DND-41 (cell line): ENCODE data around the gene TCP11L1.

Source experiments
- ATAC-seq: fragments of 200-7000 bp; cut with Tn5 transposase; 3 replicates; pipeline ENCODE4 v1.9.1; 2021; ENCODE audit warnings: low read depth; ENCODE audit not compliant: insufficient read depth
- DNase-seq: peaks from one replicate; pipeline ENCODE4 v3.0.0-alpha.2; 2020
- H2AFZ ChIP-seq: 2 replicates; pipeline ENCODE4 v1.6.0; 2012; ENCODE audit warnings: low read depth, low read length
- H3K27ac ChIP-seq: 2 replicates; pipeline ENCODE4 v1.5.1; 2012; ENCODE audit warnings: low read length, inconsistent platforms
- H3K27me3 ChIP-seq: fragments of 200-600 bp; sonication (generic); 2 replicates; pipeline ENCODE4 v1.6.0; 2012; ENCODE audit warnings: low read length, mild to moderate bottlenecking, inconsistent platforms; ENCODE audit not compliant: insufficient read depth, poor library complexity
- H3K36me3 ChIP-seq: 2 replicates; pipeline ENCODE4 v1.5.1; 2012; ENCODE audit warnings: low read length, inconsistent platforms; ENCODE audit not compliant: insufficient read depth
- H3K4me1 ChIP-seq: 2 replicates; pipeline ENCODE4 v1.5.1; 2012; ENCODE audit warnings: mild to moderate bottlenecking, low read length; ENCODE audit not compliant: insufficient read depth
- H3K4me2 ChIP-seq: 2 replicates; pipeline ENCODE4 v1.6.0; 2012; ENCODE audit warnings: mild to moderate bottlenecking, moderate library complexity, low read length, inconsistent platforms; ENCODE audit not compliant: insufficient read depth
- H3K4me3 ChIP-seq, 2 experiments: fragments of 200-600 bp in 1 of 2; shearing (Covaris generic) in 1 of 2; 2 replicates each; pipeline ENCODE4 v1.5.1; 2012 to 2016; ENCODE audit warnings: inconsistent platforms in 2 of 2, low read length in 2 of 2, mild to moderate bottlenecking in 2 of 2, low read depth in 1 of 2, moderate library complexity in 1 of 2
- H3K79me2 ChIP-seq: 2 replicates; pipeline ENCODE4 v1.6.0; 2012; ENCODE audit warnings: low read length, inconsistent platforms; ENCODE audit not compliant: insufficient read depth
- H3K9ac ChIP-seq: 2 replicates; pipeline ENCODE4 v1.6.0; 2012; ENCODE audit warnings: low read depth, mild to moderate bottlenecking, inconsistent platforms, low read length, moderate library complexity
- H3K9me3 ChIP-seq: 2 replicates; pipeline ENCODE4 v1.5.1; 2012; ENCODE audit warnings: low read length, moderate library complexity, mild to moderate bottlenecking, inconsistent platforms; ENCODE audit not compliant: insufficient read depth, severe bottlenecking
- H4K20me1 ChIP-seq: 2 replicates; pipeline ENCODE4 v1.6.0; 2012; ENCODE audit warnings: low read length; ENCODE audit not compliant: insufficient read depth
- EZH2 ChIP-seq: IDR thresholded peaks from 3 replicates; pipeline ENCODE4 v1.6.1; 2012; ENCODE audit warnings: borderline replicate concordance, low read depth, mild to moderate bottlenecking, moderate library complexity, low read length, inconsistent platforms; ENCODE audit not compliant: severe bottlenecking
- TF ChIP-seq, protein P1 (sequence below): IDR thresholded peaks from 2 replicates; pipeline ENCODE4 v1.5.1; 2012; ENCODE audit warnings: borderline replicate concordance, low read length, moderate library complexity, mild to moderate bottlenecking; ENCODE audit not compliant: poor library complexity, severe bottlenecking; ENCODE audit errors: extremely low read depth

The TCP11L1 gene, protein sequence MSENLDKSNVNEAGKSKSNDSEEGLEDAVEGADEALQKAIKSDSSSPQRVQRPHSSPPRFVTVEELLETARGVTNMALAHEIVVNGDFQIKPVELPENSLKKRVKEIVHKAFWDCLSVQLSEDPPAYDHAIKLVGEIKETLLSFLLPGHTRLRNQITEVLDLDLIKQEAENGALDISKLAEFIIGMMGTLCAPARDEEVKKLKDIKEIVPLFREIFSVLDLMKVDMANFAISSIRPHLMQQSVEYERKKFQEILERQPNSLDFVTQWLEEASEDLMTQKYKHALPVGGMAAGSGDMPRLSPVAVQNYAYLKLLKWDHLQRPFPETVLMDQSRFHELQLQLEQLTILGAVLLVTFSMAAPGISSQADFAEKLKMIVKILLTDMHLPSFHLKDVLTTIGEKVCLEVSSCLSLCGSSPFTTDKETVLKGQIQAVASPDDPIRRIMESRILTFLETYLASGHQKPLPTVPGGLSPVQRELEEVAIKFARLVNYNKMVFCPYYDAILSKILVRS

DNA sequence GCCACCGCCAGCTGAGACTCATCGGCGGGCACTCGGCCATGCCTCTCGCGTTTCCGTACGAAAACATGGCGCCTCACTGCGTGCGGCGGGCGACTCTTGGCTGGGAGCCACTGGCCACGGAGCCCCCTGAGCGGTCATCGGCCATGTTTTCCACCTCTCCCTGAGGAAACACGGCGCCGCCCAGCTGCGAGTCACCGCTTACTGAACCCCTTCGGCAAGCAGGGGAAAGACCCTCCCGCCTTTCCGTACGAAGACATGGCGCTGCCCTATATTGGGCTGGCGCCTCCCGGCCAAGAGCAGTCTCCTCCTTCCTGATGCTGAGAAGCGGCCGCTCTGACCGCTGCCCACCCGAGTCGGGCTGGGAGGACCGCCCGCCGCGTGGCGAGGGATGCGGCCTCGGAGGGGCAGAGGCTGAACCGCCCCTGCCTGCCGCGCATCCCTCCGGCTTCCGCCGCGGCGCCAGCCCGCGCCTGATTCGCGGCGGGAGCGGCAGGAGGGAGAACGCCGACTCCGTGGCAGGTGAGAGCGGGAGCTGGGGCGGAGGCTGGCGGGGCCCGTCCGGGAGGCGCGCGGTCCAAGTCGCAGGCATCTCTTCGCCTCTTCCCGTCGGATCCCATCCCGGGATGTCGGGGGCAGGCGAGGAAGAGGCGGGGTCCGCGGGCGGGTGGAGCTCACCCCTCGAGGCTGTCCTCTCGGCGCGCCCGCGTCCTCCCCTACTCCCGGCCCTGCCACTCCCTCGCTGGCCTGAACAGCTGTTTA is at the start of gene TCP11L1:
Gene TCP11L1 (plus strand): TSS at position 299 of the 759 bp plus-strand sequence. CDS start 4,202 bp downstream, outside the sequence.
- peak; percentile 91 for ATAC-seq

DNA sequence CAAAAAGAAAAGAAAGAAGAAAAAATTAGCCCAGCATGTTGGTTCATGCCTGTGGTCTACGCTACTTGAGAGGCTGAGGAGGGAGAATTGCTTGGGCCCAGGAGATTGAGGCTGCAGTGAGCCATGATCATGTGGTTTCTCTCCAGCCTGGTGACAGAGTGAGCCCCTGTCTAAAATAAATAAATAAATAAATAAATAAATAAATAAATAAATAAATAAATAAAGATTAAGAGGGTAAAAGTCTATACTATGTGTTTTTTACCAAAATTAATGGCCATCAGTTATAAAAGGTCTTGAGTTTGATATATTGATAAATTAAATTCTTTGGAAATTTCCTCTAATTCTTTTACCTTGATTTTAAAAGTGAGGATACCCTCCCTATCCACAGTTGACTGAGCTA is 48.9 kb upstream of the TCP11L1 start:
- Histone ChIP-seq H3K9me3 (peaks cover 7% of the 10 kb centered on the region), H3K4me3 (no peak overlapping the region), H3K4me2 (no peak overlapping the region), H3K36me3 (no peaks in the 10 kb centered on the region), H3K27me3 (no peaks in the 10 kb centered on the region), H3K27ac (no peak overlapping the region), H3K4me1 (no peaks in the 10 kb centered on the region), H3K9ac (no peak overlapping the region), H4K20me1 (no peaks in the 10 kb centered on the region), H2AFZ (no peak overlapping the region), H3K79me2 (no peaks in the 10 kb centered on the region)
- no peak for ATAC-seq
- TF ChIP-seq, protein P1, sequence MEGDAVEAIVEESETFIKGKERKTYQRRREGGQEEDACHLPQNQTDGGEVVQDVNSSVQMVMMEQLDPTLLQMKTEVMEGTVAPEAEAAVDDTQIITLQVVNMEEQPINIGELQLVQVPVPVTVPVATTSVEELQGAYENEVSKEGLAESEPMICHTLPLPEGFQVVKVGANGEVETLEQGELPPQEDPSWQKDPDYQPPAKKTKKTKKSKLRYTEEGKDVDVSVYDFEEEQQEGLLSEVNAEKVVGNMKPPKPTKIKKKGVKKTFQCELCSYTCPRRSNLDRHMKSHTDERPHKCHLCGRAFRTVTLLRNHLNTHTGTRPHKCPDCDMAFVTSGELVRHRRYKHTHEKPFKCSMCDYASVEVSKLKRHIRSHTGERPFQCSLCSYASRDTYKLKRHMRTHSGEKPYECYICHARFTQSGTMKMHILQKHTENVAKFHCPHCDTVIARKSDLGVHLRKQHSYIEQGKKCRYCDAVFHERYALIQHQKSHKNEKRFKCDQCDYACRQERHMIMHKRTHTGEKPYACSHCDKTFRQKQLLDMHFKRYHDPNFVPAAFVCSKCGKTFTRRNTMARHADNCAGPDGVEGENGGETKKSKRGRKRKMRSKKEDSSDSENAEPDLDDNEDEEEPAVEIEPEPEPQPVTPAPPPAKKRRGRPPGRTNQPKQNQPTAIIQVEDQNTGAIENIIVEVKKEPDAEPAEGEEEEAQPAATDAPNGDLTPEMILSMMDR: no peak
- TF ChIP-seq EZH2: no peak
- no peak for DNase-seq

More for the DNA sequence above, at the start of gene TCP11L1:
- Histone ChIP-seq H3K4me3 (peak within 1 kb of the TSS; percentile 65 to 87), H3K36me3 (peaks cover 9% of the 10 kb centered on the region), H3K9ac (peak within 1 kb of the TSS; percentile 76), H3K27ac (peak within 1 kb of the TSS; percentile 91), H3K4me1 (peaks cover 21% of the 10 kb centered on the region), H4K20me1 (no peaks in the 10 kb centered on the region), H3K79me2 (peaks cover 20% of the 10 kb centered on the region), H3K27me3 (no peaks in the 10 kb centered on the region), H2AFZ (peak within 1 kb of the TSS; percentile 95), H3K4me2 (peak within 1 kb of the TSS; percentile 90), H3K9me3 (no peaks in the 10 kb centered on the region)
- DNase-seq: peak; percentile 66
- TF ChIP-seq, protein P1: no peak
- no peak for TF ChIP-seq EZH2

DNA sequence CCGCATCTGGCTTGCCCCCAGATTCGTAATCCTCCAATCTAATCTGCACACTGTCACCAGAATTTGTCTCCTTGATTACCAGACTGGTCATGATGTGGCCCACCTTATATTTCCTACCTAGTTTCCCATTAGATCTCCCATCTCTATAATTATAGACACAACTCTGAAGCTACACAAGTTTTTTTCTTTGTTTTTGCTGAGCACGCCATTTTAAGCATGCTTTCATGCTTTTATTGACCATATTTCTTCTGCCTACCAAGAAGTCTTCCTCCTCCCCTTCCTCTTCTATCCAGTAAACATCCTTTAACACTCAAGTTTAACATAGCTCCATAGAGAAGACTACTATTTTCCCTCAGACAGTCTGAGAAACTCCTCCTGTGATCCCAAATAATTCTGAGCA is 47.9 kb upstream of the TCP11L1 start:
- no peak for ATAC-seq
- Histone ChIP-seq H3K79me2 (no peaks in the 10 kb centered on the region), H4K20me1 (no peaks in the 10 kb centered on the region), H3K4me2 (no peak overlapping the region), H2AFZ (no peak overlapping the region), H3K27ac (no peak overlapping the region), H3K4me1 (no peaks in the 10 kb centered on the region), H3K36me3 (no peaks in the 10 kb centered on the region), H3K27me3 (no peaks in the 10 kb centered on the region), H3K9ac (no peak overlapping the region), H3K4me3 (no peak overlapping the region), H3K9me3 (peaks cover 7% of the 10 kb centered on the region)
- TF ChIP-seq, protein P1: no peak
- TF ChIP-seq EZH2: no peak
- DNase-seq: no peak
